SK-N-MC (cell line): Measurements from ENCODE around the gene NR5A2.

Experiments
- EZH2 ChIP-seq: fragments of 200-600 bp; sonication (generic); IDR thresholded peaks from one replicate; pipeline ENCODE4 v1.6.1; 2017; ENCODE audit warnings: antibody characterized with exemption
- FOXP2 ChIP-seq: optimal IDR thresholded peaks from 2 replicates; pipeline ENCODE3; 2011; ENCODE audit warnings: mild to moderate bottlenecking, moderate library complexity; ENCODE audit not compliant: insufficient read depth; ENCODE audit errors: extremely low read length, control extremely low read depth
- POLR2AphosphoS5 ChIP-seq: IDR thresholded peaks from 2 replicates; pipeline ENCODE4 v1.6.1; 2012; ENCODE audit warnings: mild to moderate bottlenecking, low read depth, low read length, borderline replicate concordance

DNA sequence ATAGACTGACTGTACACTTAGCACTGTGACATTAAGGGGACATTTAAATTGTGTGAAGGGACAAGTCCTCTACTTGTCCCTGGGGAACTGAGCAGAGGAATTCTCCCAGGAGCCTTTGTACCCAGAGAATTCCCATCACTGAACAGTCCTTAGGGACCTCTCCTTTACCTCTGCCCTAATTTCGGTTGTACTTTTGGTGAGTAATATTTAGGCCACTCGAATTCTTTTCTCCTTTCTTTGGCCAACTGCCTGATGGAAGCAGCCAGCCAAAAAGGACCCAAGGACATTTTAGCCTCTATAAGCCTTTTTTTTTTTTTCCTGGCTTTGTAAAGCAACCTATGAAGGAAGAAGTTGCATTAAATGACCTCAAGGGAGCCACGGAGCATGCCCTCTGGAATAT, 71.5 kb downstream of the NR5A2 start:
- TF ChIP-seq EZH2: no peak
- no peak for TF ChIP-seq POLR2AphosphoS5
- no peak for TF ChIP-seq FOXP2
